Kidney epithelial cell (primary cell): ENCODE data around the gene AOC1. TPM values are rescaled to one million over a fixed set of nuclear protein-coding genes. Genes with fewer than 3 reads are reported as not detected.

Experiments used
- DNase-seq: peaks from one replicate; pipeline ENCODE4 v3.0.0-alpha.2; 2010; ENCODE audit warnings: low read depth
- H3K27me3 ChIP-seq: 2 replicates; pipeline ENCODE4 v1.6.0; 2011; ENCODE audit warnings: low read length; ENCODE audit not compliant: control insufficient read depth, insufficient read depth
- H3K36me3 ChIP-seq: 2 replicates; pipeline ENCODE4 v1.5.1; 2011; ENCODE audit warnings: low read length; ENCODE audit not compliant: control insufficient read depth, insufficient read depth
- H3K4me3 ChIP-seq: 2 replicates; pipeline ENCODE4 v1.5.1; 2011; ENCODE audit warnings: low read depth, mild to moderate bottlenecking, control low read depth, low read length
- CTCF ChIP-seq: IDR thresholded peaks from 2 replicates; pipeline ENCODE4 v1.5.1; 2011; ENCODE audit warnings: mild to moderate bottlenecking, moderate library complexity, low read length, control low read depth, inconsistent platforms; ENCODE audit not compliant: insufficient read depth, poor library complexity, severe bottlenecking
- total RNA-seq: library from RNA; depleted of rRNA; stranded (reverse); fragments of >200 nt; gene quantifications from 2 replicates; pipeline ENCODE4 v1.2.3, GENCODE V29; 2015

Gene AOC1
- total RNA-seq, 1 donor from 2014 or later, result 1.0 TPM

DNA sequence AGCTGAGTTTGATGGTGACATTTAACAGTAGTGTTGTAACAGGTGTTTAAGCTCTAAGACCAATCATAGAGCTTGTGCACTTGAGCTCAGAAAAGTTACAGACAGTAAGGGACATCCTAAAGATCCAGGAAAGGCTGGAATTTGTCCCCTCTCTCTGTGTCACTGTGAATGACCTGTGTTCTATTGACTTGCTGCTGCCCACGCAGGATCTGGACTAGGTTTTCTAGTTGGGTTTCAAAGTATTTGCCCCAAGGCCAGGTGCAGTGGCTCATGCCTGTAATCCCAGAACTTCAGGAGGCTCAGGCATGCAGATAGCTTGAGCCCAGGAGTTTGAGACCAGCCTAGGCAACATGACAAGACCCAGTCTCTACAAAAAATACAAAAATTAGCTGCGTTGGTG lies 17.1 kb downstream of the AOC1 start:
- TF ChIP-seq CTCF, result no peak
- Histone ChIP-seq H3K36me3 (no peaks in the 10 kb centered on the region), H3K27me3 (no peaks in the 10 kb centered on the region), H3K4me3 (no peak overlapping the region)
- DNase-seq, result no peak

DNA sequence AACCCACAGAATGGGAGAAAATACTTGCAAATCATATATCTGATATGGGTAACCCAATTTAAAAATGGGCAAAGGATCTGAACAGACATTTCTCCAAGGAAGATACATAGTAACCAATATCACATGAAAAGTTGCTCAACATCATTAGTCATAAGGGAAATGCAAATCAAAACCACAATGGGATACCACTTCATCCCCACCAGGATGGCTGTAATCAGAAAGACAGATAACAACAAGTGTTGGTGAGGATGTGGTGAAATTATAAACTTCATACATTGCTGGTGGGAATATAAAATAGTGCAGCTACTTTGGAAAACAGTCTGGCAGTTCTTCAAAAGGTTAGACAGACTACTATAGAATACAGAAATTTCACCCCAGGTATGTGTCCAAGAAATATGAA lies 19.3 kb downstream of the AOC1 start:
- no peak overlapping the region for H3K4me3 ChIP-seq
- no peak for DNase-seq
- H3K27me3 ChIP-seq, result peaks cover 2% of the 10 kb centered on the region
- H3K36me3 ChIP-seq, result no peaks in the 10 kb centered on the region
- TF ChIP-seq CTCF, result no peak

- no peak overlapping the region for H3K4me3 ChIP-seq
- no peak for TF ChIP-seq CTCF
- no peaks in the 10 kb centered on the region for H3K36me3 ChIP-seq
- peaks cover 2% of the 10 kb centered on the region for H3K27me3 ChIP-seq
- no peak for DNase-seq
These were observed 22.3 kb downstream of the AOC1 start for GRCh38 chr7:150874401-150875198.

GRCh38 chr7:150875791-150876190 lies 23.5 kb downstream of the AOC1 start:
- no peak for DNase-seq
- peak; percentile 2 for TF ChIP-seq CTCF
- no peaks in the 10 kb centered on the region for H3K36me3 ChIP-seq
- H3K27me3 ChIP-seq, result peaks cover 2% of the 10 kb centered on the region
- no peak overlapping the region for H3K4me3 ChIP-seq

- peak; percentile 18 for DNase-seq
These were observed 24.7 kb downstream of the AOC1 start for GRCh38 chr7:150876817-150877526.

More at GRCh38 chr7:150876817-150877526, 24.7 kb downstream of the AOC1 start:
- Histone ChIP-seq H3K36me3 (no peaks in the 10 kb centered on the region), H3K27me3 (peaks cover 2% of the 10 kb centered on the region), H3K4me3 (no peak overlapping the region)
- TF ChIP-seq CTCF, result peak; percentile 38
